Fibroblast of gingiva (primary cell): ENCODE measurements around the gene UBE2M.
"Not testable (repeated sequence)": the region's sequence is repeated elsewhere in the genome, so short reads cannot be mapped to it uniquely, and the experiment has no call there.

Source experiments
- DNase-seq: peaks from one replicate; pipeline ENCODE4 v3.0.0-alpha.2; 2011; ENCODE audit warnings: low read depth

The UBE2M gene

GRCh38 chr19:58555369-58555885 is 3.0 kb downstream of the UBE2M start:
- no peak for DNase-seq

DNA sequence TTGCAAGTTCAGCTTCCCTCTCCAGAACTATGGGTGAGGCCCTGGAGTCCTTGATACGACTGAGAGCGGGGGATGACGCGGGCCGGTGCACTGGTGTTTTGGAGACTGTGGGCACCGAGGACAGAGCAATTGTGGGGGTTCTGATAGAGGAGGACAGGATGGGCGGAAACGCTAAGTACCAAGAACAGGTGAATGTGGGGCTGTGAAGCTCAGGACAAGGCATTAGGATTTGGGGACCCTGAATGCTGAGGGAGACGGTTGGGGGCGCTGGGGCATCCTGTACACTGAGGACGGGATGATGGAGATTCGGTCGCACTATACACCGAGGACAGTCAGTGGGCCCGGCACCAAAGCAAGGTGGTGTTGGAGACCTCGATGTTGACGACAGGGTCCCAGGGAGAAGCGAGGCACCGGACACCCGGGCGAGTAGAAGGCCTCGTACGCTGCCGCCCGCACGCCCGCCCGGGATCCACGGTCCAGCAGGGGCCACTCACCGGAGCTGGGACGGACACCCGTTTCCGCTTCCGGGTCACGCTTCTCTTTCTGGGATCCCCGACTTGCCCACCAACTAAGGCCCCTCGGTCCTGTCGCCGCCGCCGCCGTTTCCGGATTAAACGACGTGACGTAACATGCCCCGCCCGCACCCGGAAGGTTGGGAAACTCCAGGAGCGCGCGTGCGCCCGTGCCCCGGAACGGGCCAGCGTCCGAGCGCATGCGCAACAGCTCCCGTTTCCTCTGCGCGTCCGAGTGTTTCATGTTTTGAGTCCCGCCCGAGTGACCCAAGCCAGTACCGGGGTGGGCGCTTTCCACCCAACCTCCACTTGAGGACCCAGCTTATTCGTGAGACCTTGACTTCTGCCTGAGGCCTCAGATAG is 3.7 kb downstream of the UBE2M start, which contains the start of gene CHMP2A:
TSS of gene CHMP2A (minus strand) at position 612 of the 875 bp plus-strand sequence. CDS start 893 bp downstream, outside the sequence.
- peak; percentile 98 for DNase-seq

GRCh38 chr19:58553799-58554493 is 4.5 kb downstream of the UBE2M start:
- no peak for DNase-seq

GRCh38 chr19:58552655-58553054 is 5.8 kb downstream of the UBE2M start:
- no peak for DNase-seq

GRCh38 chr19:58551577-58552471 is 6.6 kb downstream of the UBE2M start:
- no peak for DNase-seq

DNA sequence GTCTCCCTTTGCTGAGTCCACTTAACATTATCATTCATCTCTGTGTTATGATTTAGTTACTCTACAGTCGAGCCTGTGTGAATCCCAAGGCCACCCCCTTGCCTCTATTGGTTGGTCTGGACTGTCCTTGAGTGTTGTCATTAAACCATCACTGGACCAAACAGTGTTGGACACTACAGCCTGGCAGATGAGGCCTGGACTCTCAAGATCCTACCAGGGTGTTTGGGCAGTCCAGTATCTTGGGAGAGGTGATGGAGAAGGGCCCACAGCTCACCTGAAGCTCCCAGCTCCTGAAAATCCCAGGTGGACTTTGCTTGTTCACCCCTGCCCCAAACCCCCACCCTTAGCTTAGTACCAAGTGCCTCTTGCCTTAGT is 7.3 kb downstream of the UBE2M start:
- DNase-seq, result no peak

DNA sequence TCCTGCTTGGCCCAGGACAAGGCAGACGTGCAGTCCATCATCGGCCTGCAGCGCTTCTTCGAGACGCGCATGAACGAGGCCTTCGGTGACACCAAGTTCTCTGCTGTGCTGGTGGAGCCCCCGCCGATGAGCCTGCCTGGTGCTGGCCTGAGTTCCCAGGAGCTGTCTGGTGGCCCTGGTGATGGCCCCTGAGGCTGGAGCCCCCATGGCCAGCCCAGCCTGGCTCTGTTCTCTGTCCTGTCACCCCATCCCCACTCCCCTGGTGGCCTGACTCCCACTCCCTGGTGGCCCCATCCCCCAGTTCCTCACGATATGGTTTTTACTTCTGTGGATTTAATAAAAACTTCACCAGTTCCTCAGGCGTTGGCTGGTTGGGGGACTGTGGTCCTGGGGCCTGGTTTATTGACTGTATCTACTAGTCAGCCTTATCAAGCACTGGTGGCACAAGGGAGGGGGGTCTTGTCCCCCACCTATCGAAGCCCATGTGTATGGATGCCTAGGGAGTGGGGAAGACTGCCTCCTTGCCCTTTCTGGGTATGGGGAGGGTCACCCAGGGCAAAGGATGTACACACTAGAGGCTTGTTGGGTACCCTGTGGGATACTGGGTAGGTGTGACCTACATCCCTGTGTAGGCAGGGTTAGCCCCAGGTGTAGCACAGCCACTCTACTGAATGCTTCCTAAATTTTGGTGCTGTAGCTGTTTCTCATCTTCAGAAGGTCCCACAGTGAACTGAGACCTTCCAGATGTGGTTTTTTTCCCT is 7.9 kb downstream of the UBE2M start:
- no peak for DNase-seq

DNA sequence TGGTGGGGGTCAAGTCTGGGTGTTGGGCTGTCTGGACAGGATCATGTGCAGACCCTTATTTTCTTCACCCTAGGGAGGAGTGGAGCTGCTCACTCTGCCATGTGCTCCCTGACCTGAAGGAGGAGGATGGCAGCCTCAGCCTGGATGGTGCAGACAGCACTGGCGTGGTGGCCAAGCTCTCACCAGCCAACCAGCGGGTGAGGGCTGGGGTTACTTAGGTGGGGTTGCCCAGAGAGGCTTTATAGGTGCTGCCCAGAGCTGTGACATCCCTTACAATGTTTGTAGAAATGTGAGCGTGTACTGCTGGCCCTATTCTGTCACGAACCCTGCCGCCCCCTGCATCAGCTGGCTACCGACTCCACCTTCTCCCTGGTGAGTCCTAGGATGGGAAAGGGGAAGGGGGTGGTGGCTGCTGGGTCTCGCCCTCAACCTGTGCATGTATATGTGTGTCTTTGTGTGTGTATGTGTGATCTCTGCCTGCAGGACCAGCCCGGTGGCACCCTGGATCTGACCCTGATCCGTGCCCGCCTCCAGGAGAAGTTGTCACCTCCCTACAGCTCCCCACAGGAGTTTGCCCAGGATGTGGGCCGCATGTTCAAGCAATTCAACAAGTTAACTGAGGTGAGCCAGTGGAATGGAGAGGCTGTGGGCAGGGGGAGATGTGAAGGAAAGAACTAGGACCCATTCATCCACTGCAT is 8.6 kb downstream of the UBE2M start:
- DNase-seq, result no peak

DNA sequence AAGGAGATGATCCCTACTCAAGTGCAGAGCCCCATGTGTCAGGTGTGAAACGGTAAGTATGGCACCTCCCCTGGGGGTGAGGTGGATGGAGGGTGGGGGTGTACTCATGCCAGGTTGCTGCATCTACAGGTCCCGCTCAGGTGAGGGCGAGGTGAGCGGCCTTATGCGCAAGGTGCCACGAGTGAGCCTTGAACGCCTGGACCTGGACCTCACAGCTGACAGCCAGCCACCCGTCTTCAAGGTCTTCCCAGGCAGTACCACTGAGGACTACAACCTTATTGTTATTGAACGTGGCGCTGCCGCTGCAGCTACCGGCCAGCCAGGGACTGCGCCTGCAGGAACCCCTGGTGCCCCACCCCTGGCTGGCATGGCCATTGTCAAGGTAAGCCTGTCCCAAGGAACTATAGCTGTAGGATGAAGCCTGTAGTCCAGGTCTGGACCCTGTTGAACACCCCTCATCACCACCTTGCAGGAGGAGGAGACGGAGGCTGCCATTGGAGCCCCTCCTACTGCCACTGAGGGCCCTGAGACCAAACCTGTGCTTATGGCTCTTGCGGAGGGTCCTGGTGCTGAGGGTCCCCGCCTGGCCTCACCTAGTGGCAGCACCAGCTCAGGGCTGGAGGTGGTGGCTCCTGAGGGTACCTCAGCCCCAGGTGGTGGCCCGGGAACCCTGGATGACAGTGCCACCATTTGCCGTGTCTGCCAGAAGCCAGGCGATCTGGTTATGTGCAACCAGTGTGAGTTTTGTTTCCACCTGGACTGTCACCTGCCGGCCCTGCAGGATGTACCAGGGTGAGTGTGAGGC is 9.3 kb downstream of the UBE2M start:
- no peak for DNase-seq

GRCh38 chr19:58547323-58548312 is 10.8 kb downstream of the UBE2M start:
- DNase-seq, result no peak

GRCh38 chr19:58546019-58546530 is 12.3 kb downstream of the UBE2M start:
- no peak for DNase-seq

DNA sequence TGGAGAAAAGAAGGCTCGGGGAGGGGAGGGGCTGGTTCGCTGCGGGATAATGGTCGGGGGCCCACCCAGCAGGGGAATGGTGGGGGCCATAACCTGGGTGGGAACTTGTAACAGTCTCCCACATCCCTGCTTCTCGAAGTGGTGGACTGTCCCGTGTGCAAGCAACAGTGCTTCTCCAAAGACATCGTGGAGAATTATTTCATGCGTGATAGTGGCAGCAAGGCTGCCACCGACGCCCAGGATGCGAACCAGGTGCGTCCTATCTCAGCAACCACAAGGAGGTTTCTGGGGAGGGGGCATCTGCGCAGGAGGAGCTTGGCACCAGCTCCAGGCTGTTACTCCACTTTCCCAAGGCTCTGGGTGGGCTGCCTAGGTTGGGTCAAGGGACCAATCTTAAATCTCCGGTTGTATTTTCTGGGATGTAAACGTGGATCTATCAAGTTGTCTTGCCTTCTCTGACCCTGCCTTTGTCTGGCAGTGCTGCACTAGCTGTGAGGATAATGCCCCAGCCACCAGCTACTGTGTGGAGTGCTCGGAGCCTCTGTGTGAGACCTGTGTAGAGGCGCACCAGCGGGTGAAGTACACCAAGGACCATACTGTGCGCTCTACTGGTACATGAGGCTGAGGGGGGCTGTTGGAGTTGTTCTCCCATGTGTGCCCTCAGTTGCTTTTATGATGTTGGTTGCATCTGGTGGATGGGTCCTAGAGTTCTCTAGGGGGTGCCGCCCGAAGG is 13.0 kb downstream of the UBE2M start:
- DNase-seq, result no peak

DNA sequence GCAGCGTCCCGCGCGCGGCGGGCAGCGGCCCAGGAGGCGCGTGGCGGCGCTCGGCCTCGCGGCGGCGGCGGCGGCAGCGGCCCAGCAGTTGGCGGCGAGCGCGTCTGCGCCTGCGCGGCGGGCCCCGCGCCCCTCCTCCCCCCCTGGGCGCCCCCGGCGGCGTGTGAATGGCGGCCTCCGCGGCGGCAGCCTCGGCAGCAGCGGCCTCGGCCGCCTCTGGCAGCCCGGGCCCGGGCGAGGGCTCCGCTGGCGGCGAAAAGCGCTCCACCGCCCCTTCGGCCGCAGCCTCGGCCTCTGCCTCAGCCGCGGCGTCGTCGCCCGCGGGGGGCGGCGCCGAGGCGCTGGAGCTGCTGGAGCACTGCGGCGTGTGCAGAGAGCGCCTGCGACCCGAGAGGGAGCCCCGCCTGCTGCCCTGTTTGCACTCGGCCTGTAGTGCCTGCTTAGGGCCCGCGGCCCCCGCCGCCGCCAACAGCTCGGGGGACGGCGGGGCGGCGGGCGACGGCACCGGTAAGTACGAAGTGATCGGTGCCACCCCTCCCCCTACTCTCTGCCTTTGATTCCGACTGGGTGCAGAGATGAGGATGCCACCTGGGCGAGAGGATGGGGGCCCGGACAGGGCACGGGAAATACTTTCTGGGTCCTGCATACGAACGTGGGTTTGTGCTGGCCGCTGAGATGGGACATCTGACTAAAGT is 13.7 kb downstream of the UBE2M start:
- peak; percentile 35 for DNase-seq

GRCh38 chr19:58543826-58544590 is 14.4 kb downstream of the UBE2M start, which contains the start of gene TRIM28:
TRIM28 (plus strand) TSS chr19:58544064; CDS start chr19:58544758, 694 bp downstream.
- peak; percentile 99 for DNase-seq

DNA sequence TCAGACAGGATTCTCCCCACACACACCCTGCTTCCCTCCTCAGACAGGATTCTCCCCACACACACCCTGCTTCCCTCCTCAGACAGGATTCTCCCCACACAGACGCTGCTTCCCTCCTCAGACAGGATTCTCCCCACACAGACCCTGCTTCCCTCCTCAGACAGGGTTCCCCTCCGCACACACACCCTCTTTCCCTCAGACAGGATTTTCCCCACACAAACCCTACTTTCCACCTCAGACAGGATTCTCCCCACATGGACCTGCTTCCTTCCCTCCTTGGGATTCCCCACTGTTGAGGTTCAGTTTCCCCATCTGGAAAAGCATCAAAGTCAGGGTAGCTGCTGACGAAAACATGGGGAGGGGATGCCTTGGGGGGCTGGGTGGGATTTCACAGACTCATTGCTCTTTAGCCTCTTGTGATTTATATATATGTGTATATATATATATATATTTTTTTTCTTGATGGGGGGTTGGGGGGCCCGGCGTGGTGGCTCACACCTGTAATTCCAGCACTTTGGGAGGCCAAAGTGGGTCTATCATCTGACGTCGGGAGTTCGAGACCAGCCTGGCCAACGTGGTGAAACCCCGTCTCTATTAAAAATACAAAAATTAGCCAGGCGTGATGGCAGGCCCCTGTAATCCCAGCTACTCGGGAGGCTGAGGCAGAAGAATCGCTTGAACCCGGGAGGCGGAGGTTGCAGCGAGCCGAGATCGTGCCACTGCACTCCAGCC is 15.6 kb downstream of the UBE2M start:
- not testable (repeated sequence) for DNase-seq
